GM18870 (cell line): Measurements from ENCODE around the gene HSPG2.
"Not testable (repeated sequence)": the region's sequence is repeated elsewhere in the genome, so short reads cannot be mapped to it uniquely, and the experiment has no call there.

Source experiments
- ATAC-seq: cut with Tn5 transposase; IDR thresholded peaks from one replicate; pipeline ENCODE4 v1.9.1; 2021; ENCODE audit warnings: moderate library complexity; ENCODE audit not compliant: unreplicated experiment

The HSPG2 gene

DNA sequence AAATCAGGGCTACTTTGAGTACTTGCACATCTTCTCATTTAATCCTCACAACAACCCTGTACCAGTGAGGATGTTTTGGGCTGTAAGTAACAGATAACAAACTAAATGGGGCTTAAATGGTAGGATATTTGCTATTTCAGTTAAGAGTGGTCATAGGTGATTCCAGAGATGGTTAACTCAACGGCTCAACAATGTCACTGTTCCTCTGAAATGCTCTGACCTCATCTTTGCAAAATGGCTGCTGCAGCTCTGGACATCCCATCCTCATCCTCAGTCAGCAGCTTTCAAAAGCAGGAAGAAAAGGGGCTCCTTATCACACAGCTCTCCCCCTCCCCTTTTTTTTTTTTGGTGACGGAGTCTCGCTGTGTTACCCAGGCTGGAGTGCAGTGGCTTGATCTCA is 123.6 kb downstream of the HSPG2 start:
- ATAC-seq, result no peak

DNA sequence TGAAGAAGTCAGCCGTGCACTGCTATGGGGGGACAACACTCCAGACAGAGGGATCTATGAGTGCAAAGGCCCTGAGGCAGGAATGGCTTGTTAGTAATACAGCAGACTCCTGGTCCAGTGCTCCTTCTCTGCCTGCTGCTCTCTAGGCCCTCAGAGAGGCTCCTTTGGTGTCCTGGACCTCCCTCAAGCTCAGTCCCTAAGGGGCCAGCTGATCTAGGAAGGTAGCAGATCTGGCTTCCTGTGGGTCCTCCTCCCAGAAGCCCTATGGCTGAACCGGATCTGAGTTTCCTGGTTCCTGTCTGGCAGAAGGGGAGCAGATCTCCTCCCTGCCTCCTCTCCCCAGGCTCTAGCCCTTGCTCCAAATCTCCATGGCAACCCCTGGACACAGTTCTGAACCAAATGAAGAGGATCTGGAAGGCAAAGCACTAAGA is 125.2 kb downstream of the HSPG2 start, which contains the start of gene LDLRAD2:
TSS of gene LDLRAD2 (plus strand) at position 391 of the 431 bp plus-strand sequence. CDS start 187 bp downstream, outside the sequence.
- ATAC-seq, result no peak

DNA sequence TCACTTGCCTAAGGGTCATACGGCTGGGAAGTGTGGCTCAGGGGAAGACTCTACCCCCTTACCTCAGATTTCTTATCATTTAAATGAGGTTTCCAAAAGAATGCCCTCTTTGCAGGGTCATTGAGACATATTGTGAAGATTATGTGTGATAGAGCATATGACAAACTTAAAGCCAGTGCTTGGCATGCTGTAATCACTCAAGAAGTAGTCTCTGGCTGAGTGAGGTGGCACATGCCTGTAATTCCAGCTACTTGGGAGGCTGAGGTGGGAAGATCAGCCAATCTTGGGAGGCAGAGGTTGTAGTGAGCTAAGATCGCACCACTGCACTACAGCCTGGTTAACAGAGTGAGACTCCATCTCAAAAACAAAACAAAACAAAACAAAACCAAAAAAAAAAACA is 132.6 kb downstream of the HSPG2 start:
- no peak for ATAC-seq

DNA sequence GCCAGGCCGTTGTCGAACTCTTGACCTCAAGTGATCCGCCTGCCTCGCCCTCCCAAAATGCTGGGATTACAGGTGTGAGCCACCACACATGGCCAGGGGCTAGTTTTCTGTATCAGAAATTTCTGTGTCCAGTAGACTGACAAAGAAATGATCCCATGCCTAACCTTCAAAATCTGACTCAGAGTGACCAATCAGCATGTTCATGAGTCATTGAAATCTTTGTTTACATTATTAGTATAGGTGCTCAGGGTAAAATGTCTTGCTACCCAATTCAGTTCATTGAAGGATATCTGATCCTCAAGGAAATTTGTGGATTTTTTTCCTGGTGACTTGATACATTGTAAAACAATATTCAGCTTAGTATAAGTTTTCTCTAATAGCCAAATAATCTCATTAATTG is 136.0 kb downstream of the HSPG2 start:
- no peak for ATAC-seq

DNA sequence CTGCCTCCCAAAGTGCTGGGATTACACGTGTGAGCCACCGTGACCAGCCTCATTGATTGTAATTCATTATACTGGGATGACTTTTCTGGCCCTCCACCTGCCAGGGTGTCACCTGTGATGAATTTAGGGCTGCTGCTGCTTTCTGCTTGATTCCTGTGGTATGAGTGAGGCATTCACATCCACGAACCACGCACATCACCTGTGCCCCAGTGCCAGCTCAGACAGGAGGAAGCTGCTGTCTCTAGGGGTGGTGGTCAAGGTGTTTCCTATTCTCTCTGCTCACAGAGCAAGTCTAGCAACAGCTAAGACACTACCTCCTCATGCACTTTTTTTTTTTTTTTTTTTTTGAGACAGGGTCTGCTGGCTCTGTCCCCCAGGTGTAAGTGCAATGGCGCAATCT is 137.4 kb downstream of the HSPG2 start:
- no peak for ATAC-seq

DNA sequence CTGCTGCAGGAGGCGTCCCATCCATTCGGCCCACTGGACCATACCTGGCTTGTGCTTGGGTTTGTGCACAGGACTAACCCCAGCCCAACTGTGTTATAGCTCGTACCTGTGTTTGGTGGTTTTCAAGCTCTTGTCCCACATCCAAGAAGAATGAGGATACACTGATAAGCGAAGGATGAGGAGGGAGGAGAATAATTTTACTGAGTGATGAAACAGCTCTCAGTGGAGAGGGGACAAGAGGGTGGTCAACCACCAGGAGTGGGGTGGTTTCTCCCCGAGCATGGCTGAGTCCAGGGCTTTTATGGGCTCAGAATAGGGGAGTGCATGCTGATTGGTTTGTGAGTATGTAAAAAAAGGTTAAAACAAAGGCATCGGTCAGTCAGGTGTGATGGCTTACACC is 142.0 kb downstream of the HSPG2 start:
- no peak for ATAC-seq

DNA sequence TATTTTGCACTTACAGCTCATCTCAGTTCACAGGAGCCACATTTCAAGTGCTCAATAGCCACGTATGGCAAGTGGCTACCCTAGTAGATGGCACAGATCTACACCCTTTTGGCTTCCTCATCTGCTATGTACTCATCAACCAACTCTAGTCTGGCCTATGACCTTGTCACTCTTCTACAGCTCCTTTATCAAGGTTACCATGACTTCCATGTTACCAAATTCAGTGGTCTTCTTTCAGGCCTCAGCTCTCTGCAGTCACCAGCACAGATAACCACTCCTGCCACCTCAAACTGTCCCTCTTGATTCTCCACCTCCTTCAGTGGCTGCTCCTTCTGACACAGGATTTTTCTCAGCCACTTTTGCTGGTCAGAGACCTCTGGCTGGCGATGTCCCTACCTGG is 142.5 kb downstream of the HSPG2 start:
- ATAC-seq, result no peak

DNA sequence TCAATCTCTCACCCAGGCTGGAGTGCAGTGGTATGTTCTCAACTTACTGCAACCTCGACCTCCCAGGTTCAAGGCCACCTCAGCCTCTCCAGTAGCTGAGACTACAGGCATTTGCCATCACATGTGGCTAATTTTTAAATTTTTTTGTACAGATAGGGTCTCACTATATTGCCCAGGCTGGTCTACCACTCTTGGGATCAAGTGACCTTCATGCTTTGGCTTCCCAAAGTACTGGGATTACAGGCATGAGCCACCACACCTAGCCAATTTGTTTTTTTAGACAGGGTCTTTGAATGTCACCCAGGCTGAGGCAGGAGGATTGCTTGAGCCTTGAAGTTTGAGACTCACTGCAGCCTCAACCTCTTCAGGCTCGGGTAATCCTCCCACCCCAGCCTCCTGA is 144.0 kb downstream of the HSPG2 start:
- ATAC-seq, result no peak

DNA sequence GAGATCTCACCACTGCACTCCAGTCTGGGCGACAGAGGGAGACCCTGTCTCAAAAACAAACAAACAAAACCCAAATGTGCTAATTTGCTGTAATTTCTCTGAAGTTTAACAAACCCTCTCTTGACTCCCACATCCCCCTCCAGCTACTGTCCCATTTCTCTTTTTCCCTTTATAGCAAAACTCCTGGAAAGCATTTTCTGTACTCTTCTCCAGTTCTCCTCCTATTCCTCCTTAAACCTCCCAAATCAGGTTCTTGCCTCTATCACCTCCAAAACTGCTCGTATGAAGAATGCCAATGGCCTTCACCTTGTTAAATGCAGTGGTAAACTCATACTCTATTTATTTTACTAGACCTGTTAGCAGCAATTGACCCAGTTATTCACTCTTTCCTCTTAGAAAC is 150.5 kb downstream of the HSPG2 start:
- ATAC-seq, result no peak

DNA sequence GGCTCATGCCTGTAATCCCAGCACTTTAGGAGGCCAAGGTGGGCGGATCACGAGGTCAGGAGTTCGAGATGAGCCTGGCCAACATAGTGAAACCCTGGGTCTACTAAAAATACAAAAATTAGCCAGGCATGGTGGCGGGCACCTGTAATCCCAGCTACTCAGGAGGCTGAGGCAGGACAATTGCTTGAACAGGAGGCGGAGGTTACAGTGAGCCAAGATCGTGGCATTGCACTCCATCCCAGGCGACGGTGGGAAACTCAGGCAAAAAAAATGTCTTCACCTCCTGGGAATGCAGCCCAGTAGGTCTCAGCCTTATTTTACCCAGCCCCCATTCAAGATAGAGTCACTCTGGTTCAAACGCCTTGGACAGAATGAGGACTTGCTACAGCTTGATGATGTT is 151.3 kb downstream of the HSPG2 start:
- ATAC-seq, result not testable (repeated sequence)

DNA sequence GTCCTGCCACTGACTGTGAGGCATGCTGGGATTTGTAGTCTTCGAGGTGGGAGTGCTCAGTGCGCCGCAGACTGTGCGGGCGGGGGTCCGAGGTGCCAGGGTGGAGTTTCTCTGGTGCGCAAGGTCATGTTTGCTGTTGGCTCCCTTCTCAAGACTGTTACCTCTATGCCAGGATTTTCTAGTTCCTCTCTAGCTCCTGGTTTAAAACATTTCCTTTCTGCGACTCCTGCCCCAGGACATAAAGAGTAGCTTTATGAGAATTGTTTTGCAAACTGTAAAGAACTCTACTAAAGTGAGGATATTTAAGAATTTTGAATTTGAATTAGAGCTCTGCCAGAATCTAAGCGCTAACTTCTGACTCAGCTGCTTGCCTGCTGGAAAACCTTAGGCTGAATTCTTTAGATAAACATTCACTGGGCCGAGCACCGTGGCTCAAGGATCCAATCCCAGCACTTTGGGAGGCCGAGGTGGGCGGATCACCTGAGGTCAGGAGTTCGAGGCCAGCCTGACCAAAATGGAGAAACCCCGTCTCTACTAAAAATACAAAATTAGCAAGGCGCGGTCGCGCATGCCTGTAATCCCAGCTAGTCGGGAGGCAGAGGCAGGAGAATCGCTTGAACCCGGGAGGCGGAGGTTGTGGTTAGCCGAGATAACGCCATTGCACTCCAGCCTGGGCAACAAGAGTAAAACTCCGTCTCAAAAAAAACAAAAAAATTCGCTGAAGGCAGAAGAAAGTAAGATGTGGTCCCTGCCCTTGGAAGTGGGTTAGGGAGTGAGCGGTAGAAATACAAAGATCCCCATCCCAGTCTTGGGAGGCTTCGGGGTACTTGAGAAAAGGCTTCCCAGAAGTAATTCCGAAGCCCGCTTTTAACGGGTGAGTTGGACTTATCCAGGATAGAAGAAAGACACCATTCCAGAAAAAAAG is 153.2 kb downstream of the HSPG2 start:
- ATAC-seq, result peak; percentile 56

DNA sequence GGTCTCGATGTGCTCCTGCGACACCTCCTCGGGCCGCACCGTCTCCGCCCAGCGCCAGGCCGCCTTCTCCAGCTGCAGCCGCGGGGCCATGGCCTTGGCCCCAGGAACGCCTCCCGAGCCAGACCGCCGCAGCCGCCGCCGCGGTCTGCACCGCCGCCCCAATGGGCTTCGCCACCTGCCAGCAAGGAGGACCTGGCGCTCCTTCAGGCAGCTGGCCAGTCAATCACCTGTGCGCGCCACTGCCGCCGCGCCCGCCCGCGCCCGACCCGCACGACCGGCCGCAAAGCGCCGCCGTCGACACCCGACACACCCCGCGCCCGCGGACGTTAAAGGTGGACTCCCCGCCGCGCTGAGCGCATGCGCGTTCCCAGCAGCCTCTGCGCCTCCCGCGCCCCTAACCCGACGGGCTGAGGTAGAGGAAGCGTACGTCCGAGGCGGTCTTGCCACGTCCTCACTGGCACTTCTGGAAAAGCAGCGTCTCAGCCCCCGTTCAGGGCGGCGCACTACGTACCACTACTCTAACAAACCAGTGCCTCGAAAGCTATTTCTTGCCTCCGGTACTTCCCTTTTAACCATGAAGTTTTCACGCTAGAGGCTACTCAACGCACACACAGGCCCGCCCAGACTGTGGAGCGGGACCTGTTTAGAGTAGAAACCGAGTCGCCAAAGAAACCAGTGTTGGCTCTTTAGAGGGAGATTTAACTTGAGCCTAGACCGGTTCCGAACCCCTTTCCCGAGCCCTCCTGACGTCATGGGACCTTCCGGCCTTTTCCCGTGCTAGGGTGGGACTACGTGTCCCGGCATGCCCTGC is 154.0 kb downstream of the HSPG2 start, which contains the start of gene USP48:
TSS of gene USP48 (minus strand) at position 282 of the 811 bp plus-strand sequence. CDS start at position 90, 192 bp downstream.
- peak; percentile 44 for ATAC-seq

DNA sequence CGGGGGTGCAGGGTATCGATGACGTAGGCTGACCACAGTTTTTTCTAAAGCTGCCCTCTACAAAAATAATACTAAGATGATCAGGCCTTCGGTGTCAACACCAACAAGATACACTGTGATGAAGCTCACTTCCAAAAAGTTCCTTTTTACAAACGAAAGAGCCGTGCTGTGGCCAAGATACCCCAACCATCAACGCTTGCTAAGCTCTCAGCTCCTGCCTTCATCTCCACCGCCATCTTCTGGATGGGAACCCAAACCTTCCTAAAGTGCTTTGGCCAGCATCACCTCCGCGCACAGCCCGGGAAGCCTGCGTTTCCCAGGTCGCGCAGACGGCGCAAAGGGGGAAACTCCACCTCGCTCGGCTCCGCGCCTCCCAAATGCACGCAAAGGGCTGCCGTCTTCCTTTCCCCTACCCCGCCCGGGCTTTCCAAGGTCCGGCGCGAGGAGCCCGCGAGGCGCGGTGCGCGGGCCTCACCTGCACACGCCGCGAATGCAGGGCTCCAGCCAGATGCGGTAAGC is 154.7 kb downstream of the HSPG2 start:
- peak; percentile 25 for ATAC-seq

DNA sequence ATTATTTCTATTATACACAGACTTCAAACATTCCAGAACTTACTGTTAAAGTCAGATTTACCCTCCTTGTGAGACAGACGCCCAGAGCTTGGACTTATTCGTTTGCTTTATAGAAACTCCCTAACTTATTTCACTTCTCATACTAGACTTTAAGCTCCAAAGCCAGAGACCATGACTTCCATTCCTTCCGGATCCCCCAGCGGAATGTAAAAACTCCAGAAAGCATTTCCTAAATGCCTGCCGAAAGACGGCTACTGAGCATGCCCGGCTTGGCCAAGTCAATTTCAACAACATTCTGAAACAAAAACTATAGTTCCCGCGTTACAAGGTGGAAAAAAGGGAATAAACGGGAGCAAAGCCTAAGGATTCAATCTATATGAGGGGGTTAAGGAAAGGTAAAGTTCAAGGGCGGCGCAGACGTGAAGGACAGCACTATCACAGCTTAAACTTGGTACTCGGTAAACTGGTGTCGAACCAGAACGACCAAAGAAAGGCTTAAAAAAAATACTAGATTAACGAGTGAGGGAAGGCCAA is 155.2 kb downstream of the HSPG2 start:
- ATAC-seq, result peak; percentile 26

DNA sequence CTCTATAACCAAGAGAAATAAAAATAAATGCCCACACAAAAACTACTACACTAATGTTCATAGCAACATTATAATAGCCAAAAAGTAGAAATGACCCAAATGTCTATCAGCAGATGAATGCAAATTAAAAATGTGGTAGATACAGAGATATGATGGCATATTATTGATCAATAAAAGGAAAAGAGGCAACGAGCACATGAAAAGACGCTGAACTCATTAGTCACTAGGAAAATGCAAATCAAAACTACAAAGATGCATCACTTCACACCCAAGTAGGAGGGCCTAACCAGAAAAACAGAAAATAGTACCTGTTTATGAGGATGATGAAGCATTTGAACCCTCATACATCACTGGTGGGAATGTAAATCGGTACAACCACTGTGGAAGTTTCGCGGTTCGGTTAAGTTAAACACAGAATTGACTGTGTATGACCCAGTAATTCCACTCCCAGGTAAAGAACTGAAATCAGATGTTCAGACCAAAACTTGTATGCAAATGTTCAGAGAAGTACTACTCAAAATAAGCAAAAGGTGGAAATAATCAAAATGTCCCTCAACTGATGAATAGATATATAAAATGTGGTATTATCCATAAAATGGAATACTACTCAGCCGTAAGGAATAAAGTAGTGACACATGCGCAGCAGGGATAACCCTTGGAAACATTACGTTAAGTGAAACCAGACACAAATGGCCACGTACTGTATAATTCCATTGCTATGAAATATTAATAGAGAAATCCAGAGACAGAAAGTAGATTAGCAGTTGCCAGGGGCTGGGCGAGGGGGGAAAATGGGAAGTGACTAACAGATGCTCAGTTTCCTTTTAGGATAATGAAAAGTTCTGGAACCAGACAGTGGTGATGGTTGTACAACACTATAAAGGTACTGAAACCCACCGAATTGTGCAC is 157.2 kb downstream of the HSPG2 start:
- ATAC-seq, result peak; percentile 33

DNA sequence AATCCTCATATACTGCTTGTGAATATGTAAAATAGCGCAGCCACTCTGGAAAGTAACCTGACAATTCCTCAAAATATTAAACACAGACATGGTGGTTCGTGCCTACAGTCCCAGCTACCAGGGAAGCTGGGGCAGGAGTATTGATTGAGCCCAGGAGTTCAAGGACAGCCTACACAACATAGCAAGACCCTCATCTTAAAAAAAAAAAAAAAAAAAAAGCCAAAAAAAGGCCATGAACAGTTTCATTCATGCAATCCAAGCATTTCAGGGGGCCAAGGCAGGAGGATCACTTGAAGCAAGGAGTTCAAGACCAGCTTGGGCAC is 158.7 kb downstream of the HSPG2 start:
- ATAC-seq, result no peak

DNA sequence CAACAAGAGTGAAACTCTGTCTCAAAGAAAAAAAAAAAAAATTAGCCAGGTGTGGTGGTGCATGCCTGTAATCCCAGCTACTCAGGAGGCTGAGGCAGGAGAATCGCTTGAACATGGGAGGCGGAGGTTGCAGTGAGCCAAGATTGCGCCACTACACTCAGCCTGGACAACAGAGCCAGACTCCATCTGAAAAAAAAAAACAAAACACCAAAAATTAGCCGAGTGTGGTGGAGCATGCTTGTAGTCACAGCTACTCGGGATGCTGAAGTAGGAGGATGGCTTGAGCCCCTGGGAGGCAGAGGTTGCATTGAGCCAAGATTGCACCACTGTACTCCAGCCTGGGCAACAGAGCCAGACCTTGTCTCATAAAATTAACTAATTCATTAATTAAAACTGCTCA is 160.2 kb downstream of the HSPG2 start:
- not testable (repeated sequence) for ATAC-seq

DNA sequence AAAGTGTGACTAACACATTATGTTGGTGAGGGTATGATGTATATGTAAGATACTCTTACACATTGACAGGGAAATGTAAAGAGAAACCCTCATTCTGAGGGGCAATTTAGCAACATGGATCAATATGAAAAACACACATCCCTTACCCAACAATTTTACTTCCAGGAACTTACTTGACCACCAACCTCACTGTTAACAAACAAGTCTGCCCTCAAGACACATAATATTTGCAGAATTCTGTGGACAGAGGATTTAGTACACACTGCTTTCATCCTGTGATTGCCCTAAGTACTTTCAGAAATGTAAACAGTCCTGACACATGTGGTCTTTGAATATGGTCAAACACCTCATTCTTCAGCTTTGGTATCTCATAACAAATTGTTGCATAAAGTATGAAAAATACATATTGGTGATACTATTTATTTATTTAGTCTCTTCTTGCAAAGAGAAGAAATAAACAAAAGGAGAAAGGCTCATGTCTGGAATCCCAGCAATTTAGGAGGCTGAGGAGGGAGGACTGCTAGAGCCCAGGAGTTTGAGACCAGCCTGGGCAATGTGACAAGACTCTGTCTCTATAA is 161.0 kb downstream of the HSPG2 start:
- ATAC-seq, result no peak

DNA sequence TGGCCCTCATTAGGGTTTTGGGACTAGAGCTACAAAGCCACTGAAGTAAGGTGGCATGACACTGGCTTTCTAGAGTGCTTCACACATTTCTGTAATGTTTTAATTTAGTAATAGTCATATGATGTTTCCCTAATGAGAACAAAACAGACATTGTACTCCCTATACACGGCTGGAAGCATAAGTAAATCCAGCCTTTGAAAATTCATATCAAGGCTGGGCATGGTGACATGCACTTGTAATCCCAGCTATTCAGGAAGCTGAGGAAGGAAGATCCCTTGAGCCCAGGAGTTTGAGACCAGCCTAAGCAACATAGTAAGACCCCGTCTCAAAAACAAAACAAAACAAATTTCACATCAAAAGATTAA is 161.6 kb downstream of the HSPG2 start:
- ATAC-seq, result no peak
